Fibroblast of lung (primary cell): ENCODE results near the gene SDK2.

Source experiments
- EZH2 ChIP-seq: IDR thresholded peaks from 2 replicates; pipeline ENCODE4 v1.5.1; 2012; ENCODE audit warnings: low read length, control low read depth, mild to moderate bottlenecking; ENCODE audit errors: missing control alignments
- TF ChIP-seq, protein P1 (sequence below), 2 donors: IDR thresholded peaks in 1 of 2; conservative IDR thresholded peaks in 1 of 2; 1 replicate in 1 of 2; 2 replicates in 1 of 2; pipeline ENCODE4 v1.5.1; 2011 to 2012; ENCODE audit warnings: low read length in 2 of 2, control low read depth in 1 of 2, inconsistent platforms in 1 of 2, low read depth in 1 of 2, mild to moderate bottlenecking in 1 of 2

DNA sequence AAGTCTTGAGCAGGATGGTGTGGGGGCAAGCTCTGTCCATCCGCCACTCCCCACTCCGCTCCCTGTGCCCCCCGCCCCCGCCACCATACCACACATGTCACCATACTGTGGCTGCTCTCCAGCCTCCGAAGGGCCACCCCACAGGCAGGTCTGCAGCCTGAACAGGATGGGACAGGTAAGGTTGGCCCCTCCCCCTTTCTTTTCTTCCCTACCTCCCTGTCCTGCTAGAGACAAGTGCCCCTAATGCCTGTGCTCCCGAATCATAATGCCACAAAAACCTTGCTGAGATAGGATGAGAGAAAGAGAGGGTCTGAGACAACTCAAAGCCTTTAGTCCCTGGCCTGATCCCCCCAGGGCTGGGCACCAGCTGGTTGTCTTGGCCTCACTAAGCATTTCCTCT lies 84.7 kb downstream of the SDK2 start:
- TF ChIP-seq, protein P1, sequence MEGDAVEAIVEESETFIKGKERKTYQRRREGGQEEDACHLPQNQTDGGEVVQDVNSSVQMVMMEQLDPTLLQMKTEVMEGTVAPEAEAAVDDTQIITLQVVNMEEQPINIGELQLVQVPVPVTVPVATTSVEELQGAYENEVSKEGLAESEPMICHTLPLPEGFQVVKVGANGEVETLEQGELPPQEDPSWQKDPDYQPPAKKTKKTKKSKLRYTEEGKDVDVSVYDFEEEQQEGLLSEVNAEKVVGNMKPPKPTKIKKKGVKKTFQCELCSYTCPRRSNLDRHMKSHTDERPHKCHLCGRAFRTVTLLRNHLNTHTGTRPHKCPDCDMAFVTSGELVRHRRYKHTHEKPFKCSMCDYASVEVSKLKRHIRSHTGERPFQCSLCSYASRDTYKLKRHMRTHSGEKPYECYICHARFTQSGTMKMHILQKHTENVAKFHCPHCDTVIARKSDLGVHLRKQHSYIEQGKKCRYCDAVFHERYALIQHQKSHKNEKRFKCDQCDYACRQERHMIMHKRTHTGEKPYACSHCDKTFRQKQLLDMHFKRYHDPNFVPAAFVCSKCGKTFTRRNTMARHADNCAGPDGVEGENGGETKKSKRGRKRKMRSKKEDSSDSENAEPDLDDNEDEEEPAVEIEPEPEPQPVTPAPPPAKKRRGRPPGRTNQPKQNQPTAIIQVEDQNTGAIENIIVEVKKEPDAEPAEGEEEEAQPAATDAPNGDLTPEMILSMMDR (conservative IDR thresholded peaks at IDR 0.05 in 1 of 2, IDR thresholded peaks at IDR 0.05 in 1 of 2; ENCODE audit: low read depth in 1 of 2, low read length in 2 of 2) = no peak
- no peak for TF ChIP-seq EZH2
